ENCODE results near the gene BTBD9. TPM values are rescaled to one million over a fixed set of nuclear protein-coding genes. Genes with fewer than 3 reads are reported as not detected.

BTBD9 gene
- total and polyA plus RNA-seq, 3 donors from 2014 or later, result 11.4 to 32.8 (median 29.5) TPM

- no peaks in the 10 kb centered on the region for H3K4me1 ChIP-seq
- no peak overlapping the region for H3K4me3 ChIP-seq
- no peaks in the 10 kb centered on the region for H3K36me3 ChIP-seq (ENCODE audit: low read depth, missing control alignments)
- no peaks in the 10 kb centered on the region for H3K27me3 ChIP-seq
- intact Hi-C loops (cut with DNase I; ENCODE audit: low total_unique reads), result no loop called here
- H3K9me3 ChIP-seq, result no peaks in the 10 kb centered on the region
- no peak overlapping the region for H3K27ac ChIP-seq
- DNase-seq, result peak; percentile 13
- 89 to 91% methylated on average over 12 of the region's 12 CpGs for WGBS, 2 donors
- TF ChIP-seq POLR2A (IDR thresholded peaks at IDR 0.05), result no peak
- no peak for TF ChIP-seq CTCF (IDR thresholded peaks at IDR 0.05)
Measured at GRCh38 chr6:38180586-38180985, 459.1 kb downstream of the BTBD9 start.

GRCh38 chr6:38179794-38180430 lies 459.8 kb downstream of the BTBD9 start:
- TF ChIP-seq POLR2A (IDR thresholded peaks at IDR 0.05) (no peak), CTCF (IDR thresholded peaks at IDR 0.05) (no peak)
- no peak overlapping the region for H3K27ac ChIP-seq
- H3K4me1 ChIP-seq, result no peaks in the 10 kb centered on the region
- 89 to 93% methylated on average over 8 to 12 of the region's 12 CpGs for WGBS, 2 donors
- H3K27me3 ChIP-seq, result no peaks in the 10 kb centered on the region
- intact Hi-C loops (cut with DNase I; ENCODE audit: low total_unique reads), result no loop called here
- DNase-seq, result peak; percentile 8
- H3K36me3 ChIP-seq (ENCODE audit: low read depth, missing control alignments), result no peaks in the 10 kb centered on the region
- H3K4me3 ChIP-seq, result no peak overlapping the region
- no peaks in the 10 kb centered on the region for H3K9me3 ChIP-seq

- H3K9me3 ChIP-seq, result no peaks in the 10 kb centered on the region
- no peaks in the 10 kb centered on the region for H3K36me3 ChIP-seq (ENCODE audit: low read depth, missing control alignments)
- TF ChIP-seq POLR2A (IDR thresholded peaks at IDR 0.05), result no peak
- TF ChIP-seq CTCF (IDR thresholded peaks at IDR 0.05), result no peak
- WGBS, 2 donors, result 92 to 98% methylated on average over 7 of the region's 7 CpGs
- no peaks in the 10 kb centered on the region for H3K4me1 ChIP-seq
- DNase-seq, result peak; percentile 14
- intact Hi-C loops (cut with DNase I; ENCODE audit: low total_unique reads), result no loop called here
- no peak overlapping the region for H3K27ac ChIP-seq
- no peaks in the 10 kb centered on the region for H3K27me3 ChIP-seq
- H3K4me3 ChIP-seq, result no peak overlapping the region
Measured at GRCh38 chr6:38179300-38179699, 460.4 kb downstream of the BTBD9 start.

- Histone ChIP-seq H3K4me3 (no peak overlapping the region), H3K27me3 (no peaks in the 10 kb centered on the region), H3K27ac (no peak overlapping the region), H3K36me3 (ENCODE audit: low read depth, missing control alignments) (no peaks in the 10 kb centered on the region), H3K9me3 (no peaks in the 10 kb centered on the region), H3K4me1 (no peaks in the 10 kb centered on the region)
- 93 to 100% methylated on average over 2 of the region's 2 CpGs for WGBS, 2 donors
- intact Hi-C loops (cut with DNase I; ENCODE audit: low total_unique reads), result no loop called here
- TF ChIP-seq CTCF (IDR thresholded peaks at IDR 0.05), result no peak
- no peak for TF ChIP-seq POLR2A (IDR thresholded peaks at IDR 0.05)
- DNase-seq, result peak; percentile 4
Measured at GRCh38 chr6:38178584-38178886, 461.2 kb downstream of the BTBD9 start.

- Histone ChIP-seq H3K27ac (no peak overlapping the region), H3K27me3 (no peaks in the 10 kb centered on the region), H3K36me3 (ENCODE audit: low read depth, missing control alignments) (no peaks in the 10 kb centered on the region), H3K4me3 (no peak overlapping the region), H3K9me3 (no peaks in the 10 kb centered on the region), H3K4me1 (no peaks in the 10 kb centered on the region)
- DNase-seq, result peak; percentile 8
- TF ChIP-seq POLR2A (IDR thresholded peaks at IDR 0.05) (no peak), CTCF (IDR thresholded peaks at IDR 0.05) (no peak)
- WGBS, 2 donors, result 90 to 94% methylated on average over 14 of the region's 14 CpGs
- intact Hi-C loops (cut with DNase I; ENCODE audit: low total_unique reads), result no loop called here
Measured at GRCh38 chr6:38177882-38178583, 461.7 kb downstream of the BTBD9 start.
